ENCODE measurements around the gene MSI2. TPM values are rescaled to one million over a fixed set of nuclear protein-coding genes. Genes with fewer than 3 reads are reported as not detected.

Gene MSI2
- total RNA-seq, 1 donor from 2014 or later: 144 TPM

DNA sequence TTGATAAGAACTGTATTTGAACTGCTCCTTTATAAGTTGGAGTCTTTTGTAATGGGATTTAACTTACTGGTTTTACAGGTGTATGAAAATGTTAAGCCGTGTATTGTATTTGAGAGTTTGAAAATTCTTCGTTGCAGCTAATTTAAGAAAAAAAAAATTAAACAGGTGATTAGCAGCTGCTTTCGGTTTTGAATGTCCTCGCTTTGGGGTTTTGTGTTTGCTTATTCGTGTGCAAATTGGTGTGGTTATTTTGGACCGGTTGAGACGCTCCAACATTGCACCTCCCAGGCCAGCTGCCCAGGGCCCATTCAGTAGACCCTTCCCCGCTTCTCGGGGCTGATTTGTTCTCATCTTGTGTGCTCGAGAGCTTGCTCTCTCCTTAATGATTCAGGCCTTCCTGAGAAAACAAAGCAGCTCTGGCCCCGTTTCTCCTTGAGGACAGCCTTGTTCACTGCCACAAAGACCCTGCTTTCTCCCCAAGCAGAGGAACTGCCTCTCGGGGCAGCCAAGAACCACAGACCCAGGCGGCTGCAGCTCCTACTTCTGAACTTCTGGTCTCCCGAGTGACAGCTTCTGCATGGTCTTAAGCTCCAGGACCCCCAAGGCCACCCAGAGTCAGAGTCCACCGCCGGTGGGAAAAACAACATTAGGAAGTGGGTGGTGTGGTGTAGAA, 100.5 kb downstream of the MSI2 start:
- no peaks in the 10 kb centered on the region for H3K9me3 Mint-ChIP-seq
- H3K27ac Mint-ChIP-seq: peak overlapping the region; percentile 72
- H3K36me3 Mint-ChIP-seq: peaks cover 5% of the 10 kb centered on the region
- no peak for DNase-seq (ENCODE audit: low spot score in 2 of 2, unreplicated experiment in 2 of 2)
- no peak overlapping the region for H3K4me3 Mint-ChIP-seq
- TF ChIP-seq, protein P1, sequence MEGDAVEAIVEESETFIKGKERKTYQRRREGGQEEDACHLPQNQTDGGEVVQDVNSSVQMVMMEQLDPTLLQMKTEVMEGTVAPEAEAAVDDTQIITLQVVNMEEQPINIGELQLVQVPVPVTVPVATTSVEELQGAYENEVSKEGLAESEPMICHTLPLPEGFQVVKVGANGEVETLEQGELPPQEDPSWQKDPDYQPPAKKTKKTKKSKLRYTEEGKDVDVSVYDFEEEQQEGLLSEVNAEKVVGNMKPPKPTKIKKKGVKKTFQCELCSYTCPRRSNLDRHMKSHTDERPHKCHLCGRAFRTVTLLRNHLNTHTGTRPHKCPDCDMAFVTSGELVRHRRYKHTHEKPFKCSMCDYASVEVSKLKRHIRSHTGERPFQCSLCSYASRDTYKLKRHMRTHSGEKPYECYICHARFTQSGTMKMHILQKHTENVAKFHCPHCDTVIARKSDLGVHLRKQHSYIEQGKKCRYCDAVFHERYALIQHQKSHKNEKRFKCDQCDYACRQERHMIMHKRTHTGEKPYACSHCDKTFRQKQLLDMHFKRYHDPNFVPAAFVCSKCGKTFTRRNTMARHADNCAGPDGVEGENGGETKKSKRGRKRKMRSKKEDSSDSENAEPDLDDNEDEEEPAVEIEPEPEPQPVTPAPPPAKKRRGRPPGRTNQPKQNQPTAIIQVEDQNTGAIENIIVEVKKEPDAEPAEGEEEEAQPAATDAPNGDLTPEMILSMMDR (IDR thresholded peaks at IDR 0.05; ENCODE audit: unreplicated experiment): no peak
- peaks cover 28% of the 10 kb centered on the region for H3K4me1 Mint-ChIP-seq
- H3K27me3 Mint-ChIP-seq (ENCODE audit: low read depth): no peaks in the 10 kb centered on the region

- no peak for DNase-seq (ENCODE audit: low spot score in 2 of 2, unreplicated experiment in 2 of 2)
- Mint-ChIP-seq H3K27me3 (ENCODE audit: low read depth) (no peaks in the 10 kb centered on the region), H3K36me3 (peaks cover 2% of the 10 kb centered on the region), H3K4me3 (no peak overlapping the region), H3K27ac (no peak overlapping the region), H3K4me1 (peaks cover 28% of the 10 kb centered on the region), H3K9me3 (no peaks in the 10 kb centered on the region)
- TF ChIP-seq, protein P1 (IDR thresholded peaks at IDR 0.05; ENCODE audit: unreplicated experiment): no peak
These were observed 101.1 kb downstream of the MSI2 start for GRCh38 chr17:57357392-57357784.

DNA sequence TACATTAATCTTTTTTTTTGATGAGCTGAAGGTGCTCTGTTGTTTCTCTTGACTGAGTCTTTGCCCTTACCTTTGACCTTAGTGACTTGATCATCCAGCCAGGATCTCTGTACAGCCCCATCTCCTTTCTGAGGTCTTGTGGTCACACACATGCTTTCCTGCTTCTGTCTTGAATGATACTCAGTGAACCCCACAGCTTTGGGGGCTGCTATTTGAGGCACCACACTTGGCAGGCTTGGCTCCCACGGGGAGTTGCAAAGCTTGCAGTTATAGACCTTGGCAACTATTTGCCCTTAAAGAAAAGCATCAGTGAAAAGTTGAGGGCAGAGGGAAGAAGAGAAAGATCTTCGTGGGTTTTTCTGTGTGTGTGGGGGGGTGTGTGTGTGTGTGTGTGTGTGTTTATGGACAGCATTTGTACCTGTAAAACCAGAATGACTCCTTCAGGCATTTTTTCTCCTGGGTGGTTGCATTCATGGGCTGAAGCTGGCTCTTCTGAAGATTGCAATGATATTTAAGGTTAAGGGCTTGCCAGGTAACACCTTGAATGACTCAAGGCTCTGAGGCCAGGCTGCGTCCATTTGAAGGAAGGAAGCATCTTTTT, 101.6 kb downstream of the MSI2 start:
- Mint-ChIP-seq H3K4me3 (no peak overlapping the region), H3K9me3 (no peaks in the 10 kb centered on the region), H3K27me3 (ENCODE audit: low read depth) (no peaks in the 10 kb centered on the region), H3K36me3 (peaks cover 2% of the 10 kb centered on the region), H3K27ac (no peak overlapping the region), H3K4me1 (peaks cover 28% of the 10 kb centered on the region)
- TF ChIP-seq, protein P1 (IDR thresholded peaks at IDR 0.05; ENCODE audit: unreplicated experiment): no peak
- DNase-seq (ENCODE audit: low spot score in 2 of 2, unreplicated experiment in 2 of 2): no peak

- no peaks in the 10 kb centered on the region for H3K9me3 Mint-ChIP-seq
- peaks cover 3% of the 10 kb centered on the region for H3K36me3 Mint-ChIP-seq
- H3K4me1 Mint-ChIP-seq: peaks cover 28% of the 10 kb centered on the region
These were observed 103.9 kb downstream of the MSI2 start for GRCh38 chr17:57360266-57360665.

GRCh38 chr17:57362797-57363556, 106.7 kb downstream of the MSI2 start:
- TF ChIP-seq, protein P1 (IDR thresholded peaks at IDR 0.05; ENCODE audit: unreplicated experiment): no peak
- Mint-ChIP-seq H3K4me3 (no peak overlapping the region), H3K9me3 (no peaks in the 10 kb centered on the region), H3K27me3 (ENCODE audit: low read depth) (no peaks in the 10 kb centered on the region), H3K4me1 (peaks cover 17% of the 10 kb centered on the region), H3K36me3 (peaks cover 6% of the 10 kb centered on the region), H3K27ac (no peak overlapping the region)
- DNase-seq (ENCODE audit: low spot score in 2 of 2, unreplicated experiment in 2 of 2): no peak

More at GRCh38 chr17:57360266-57360665, 103.9 kb downstream of the MSI2 start:
- Mint-ChIP-seq H3K27ac (peak overlapping the region; percentile 67), H3K4me3 (no peak overlapping the region), H3K27me3 (ENCODE audit: low read depth) (no peaks in the 10 kb centered on the region)
- TF ChIP-seq, protein P1 (IDR thresholded peaks at IDR 0.05; ENCODE audit: unreplicated experiment): no peak
- DNase-seq (ENCODE audit: low spot score in 2 of 2, unreplicated experiment in 2 of 2): no peak

Measured in mesothelial cell of epicardium (in vitro differentiated cells).